Progenitor cell of endocrine pancreas (in vitro differentiated cells): ENCODE measurements around the gene SFXN3. TPM values are rescaled to one million over a fixed set of nuclear protein-coding genes. Genes with fewer than 3 reads are reported as not detected.
A peak's percentile ranks its signal among the peaks of the same experiment; 100 is the strongest.

ENCODE experiments used
- DNase-seq: peaks from one replicate; pipeline ENCODE4 v3.0.0; 2021; ENCODE audit warnings: low spot score; ENCODE audit not compliant: unreplicated experiment
- H3K27ac Mint-ChIP-seq: 2 replicates; pipeline ENCODE4 v1.8.0; 2021; ENCODE audit warnings: mild to moderate bottlenecking, moderate library complexity, mixed read lengths
- H3K27me3 Mint-ChIP-seq: 2 replicates; pipeline ENCODE4 v1.8.0; 2021; ENCODE audit warnings: mixed read lengths
- H3K36me3 Mint-ChIP-seq: 2 replicates; pipeline ENCODE4 v1.8.0; 2022; ENCODE audit warnings: mixed read lengths; ENCODE audit not compliant: insufficient read depth
- H3K4me1 Mint-ChIP-seq: 2 replicates; pipeline ENCODE4 v1.8.0; 2021; ENCODE audit warnings: low read depth, mixed read lengths
- H3K4me3 Mint-ChIP-seq: 2 replicates; pipeline ENCODE4 v1.8.0; 2021; ENCODE audit warnings: low read depth, mild to moderate bottlenecking, moderate library complexity, mixed read lengths
- H3K9me3 Mint-ChIP-seq: 2 replicates; pipeline ENCODE4 v1.8.0; 2021; ENCODE audit warnings: low read depth, mixed read lengths
- total RNA-seq: library from RNA; stranded (reverse); gene quantifications from 2 replicates; pipeline ENCODE4 v1.2.1, GENCODE V29; 2021
- TF ChIP-seq, protein P1 (sequence below): fragments of 200-600 bp; sonication (generic); IDR thresholded peaks from one replicate; pipeline ENCODE4 v1.5.0; 2021; ENCODE audit warnings: antibody characterized with exemption, mild to moderate bottlenecking; ENCODE audit not compliant: unreplicated experiment

SFXN3 gene
- total RNA-seq, 1 donor from 2014 or later, result 6.1 TPM

DNA sequence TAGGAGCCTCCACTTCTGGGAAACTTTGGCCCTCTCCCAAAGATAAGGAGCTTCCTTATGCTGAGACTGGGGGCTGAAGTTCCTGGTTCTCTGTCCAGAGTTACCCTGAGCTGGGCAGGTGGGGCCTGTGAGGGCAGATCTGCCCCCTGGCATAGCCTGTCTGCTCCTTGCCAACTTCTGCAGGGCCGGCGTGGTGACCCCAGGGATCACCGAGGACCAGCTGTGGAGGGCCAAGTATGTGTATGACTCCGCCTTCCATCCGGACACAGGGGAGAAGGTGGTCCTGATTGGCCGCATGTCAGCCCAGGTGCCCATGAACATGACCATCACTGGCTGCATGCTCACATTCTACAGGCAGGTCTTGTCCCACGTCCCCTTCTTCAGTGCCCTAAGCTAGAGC, 4.3 kb downstream of the SFXN3 start:
- no peaks in the 10 kb centered on the region for H3K9me3 Mint-ChIP-seq
- peaks cover 77% of the 10 kb centered on the region for H3K27me3 Mint-ChIP-seq
- no peaks in the 10 kb centered on the region for H3K36me3 Mint-ChIP-seq
- TF ChIP-seq, protein P1, sequence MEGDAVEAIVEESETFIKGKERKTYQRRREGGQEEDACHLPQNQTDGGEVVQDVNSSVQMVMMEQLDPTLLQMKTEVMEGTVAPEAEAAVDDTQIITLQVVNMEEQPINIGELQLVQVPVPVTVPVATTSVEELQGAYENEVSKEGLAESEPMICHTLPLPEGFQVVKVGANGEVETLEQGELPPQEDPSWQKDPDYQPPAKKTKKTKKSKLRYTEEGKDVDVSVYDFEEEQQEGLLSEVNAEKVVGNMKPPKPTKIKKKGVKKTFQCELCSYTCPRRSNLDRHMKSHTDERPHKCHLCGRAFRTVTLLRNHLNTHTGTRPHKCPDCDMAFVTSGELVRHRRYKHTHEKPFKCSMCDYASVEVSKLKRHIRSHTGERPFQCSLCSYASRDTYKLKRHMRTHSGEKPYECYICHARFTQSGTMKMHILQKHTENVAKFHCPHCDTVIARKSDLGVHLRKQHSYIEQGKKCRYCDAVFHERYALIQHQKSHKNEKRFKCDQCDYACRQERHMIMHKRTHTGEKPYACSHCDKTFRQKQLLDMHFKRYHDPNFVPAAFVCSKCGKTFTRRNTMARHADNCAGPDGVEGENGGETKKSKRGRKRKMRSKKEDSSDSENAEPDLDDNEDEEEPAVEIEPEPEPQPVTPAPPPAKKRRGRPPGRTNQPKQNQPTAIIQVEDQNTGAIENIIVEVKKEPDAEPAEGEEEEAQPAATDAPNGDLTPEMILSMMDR, result no peak
- no peak overlapping the region for H3K4me3 Mint-ChIP-seq
- no peak overlapping the region for H3K27ac Mint-ChIP-seq
- H3K4me1 Mint-ChIP-seq, result peaks cover 18% of the 10 kb centered on the region
- no peak for DNase-seq

DNA sequence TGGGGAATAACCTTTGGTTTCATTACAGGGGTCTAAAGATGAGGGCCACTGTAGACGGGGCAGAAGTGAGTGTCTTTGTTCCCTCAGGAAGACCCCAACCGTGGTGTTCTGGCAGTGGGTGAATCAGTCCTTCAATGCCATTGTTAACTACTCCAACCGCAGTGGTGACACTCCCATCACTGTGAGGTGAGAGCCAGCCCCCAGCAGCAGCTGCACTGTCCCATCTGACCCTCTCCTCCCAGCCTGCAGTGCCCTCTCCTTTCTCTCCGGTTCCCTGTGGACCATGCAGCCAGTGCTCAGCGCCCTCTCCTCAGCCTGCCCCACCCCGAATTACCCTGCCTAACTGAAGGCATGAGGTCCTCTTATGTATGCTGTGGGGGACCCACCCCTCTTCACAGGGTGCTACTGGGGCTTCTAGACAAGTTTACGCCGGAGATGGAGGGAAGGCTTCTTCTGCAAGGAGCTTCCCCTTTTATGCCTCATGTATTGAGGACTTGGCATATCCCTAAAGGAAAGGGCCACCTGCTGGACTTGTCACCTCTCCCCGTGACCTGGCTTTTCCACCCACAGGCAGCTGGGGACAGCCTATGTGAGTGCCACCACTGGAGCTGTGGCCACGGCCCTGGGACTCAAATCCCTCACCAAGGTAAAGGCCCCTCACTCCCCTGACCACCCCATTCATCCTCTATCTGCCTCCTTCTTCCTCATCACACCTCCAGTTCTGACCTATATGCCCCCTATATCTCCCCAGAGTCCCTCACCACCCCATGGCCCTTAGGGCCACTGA, 5.1 kb downstream of the SFXN3 start:
- peaks cover 79% of the 10 kb centered on the region for H3K27me3 Mint-ChIP-seq
- H3K9me3 Mint-ChIP-seq, result no peaks in the 10 kb centered on the region
- H3K27ac Mint-ChIP-seq, result no peak overlapping the region
- no peak overlapping the region for H3K4me3 Mint-ChIP-seq
- TF ChIP-seq, protein P1, result no peak
- DNase-seq, result no peak
- peaks cover 18% of the 10 kb centered on the region for H3K4me1 Mint-ChIP-seq
- no peaks in the 10 kb centered on the region for H3K36me3 Mint-ChIP-seq

DNA sequence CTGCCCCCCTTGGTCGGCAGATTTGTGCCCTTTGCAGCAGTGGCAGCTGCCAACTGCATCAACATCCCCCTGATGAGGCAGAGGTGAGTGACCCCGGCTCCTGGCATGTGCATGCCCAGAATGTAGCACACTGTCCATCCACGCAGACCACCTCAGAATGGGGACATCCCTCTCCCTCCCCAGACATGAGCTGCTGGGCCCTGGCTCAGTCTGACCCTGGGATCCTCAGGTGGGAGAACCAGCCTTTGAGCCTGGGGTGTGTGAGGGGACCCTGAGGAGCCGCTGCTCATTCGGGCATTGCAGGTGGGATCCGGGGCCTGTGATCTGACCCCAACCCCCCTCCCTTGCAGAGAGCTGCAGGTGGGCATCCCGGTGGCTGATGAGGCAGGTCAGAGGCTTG, 5.7 kb downstream of the SFXN3 start:
- TF ChIP-seq, protein P1, result no peak
- no peak overlapping the region for H3K27ac Mint-ChIP-seq
- peaks cover 13% of the 10 kb centered on the region for H3K4me1 Mint-ChIP-seq
- H3K4me3 Mint-ChIP-seq, result no peak overlapping the region
- no peak for DNase-seq
- H3K27me3 Mint-ChIP-seq, result peaks cover 75% of the 10 kb centered on the region
- no peaks in the 10 kb centered on the region for H3K9me3 Mint-ChIP-seq
- no peaks in the 10 kb centered on the region for H3K36me3 Mint-ChIP-seq

DNA sequence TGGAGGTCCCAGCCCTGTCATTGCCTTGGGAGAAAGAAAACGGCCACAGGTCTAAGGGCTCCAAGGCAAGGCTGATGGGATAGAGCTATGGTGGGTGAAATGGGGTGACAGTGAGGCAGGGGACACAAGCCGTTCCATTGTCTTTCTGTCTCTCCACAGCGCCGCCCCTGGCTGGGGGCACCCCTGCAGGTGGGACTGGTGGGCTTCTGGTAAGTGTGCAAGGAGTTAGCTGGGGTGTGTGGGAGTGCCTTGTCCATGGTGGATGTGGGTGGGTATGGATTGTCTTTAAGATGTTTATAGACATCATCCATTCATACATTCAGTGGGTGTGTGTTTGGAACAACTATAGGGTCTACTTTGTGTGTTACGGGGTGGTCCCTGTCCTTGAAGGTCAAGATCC, 7.5 kb downstream of the SFXN3 start:
- Mint-ChIP-seq H3K36me3 (no peaks in the 10 kb centered on the region), H3K27me3 (peaks cover 64% of the 10 kb centered on the region), H3K9me3 (no peaks in the 10 kb centered on the region), H3K4me1 (peaks cover 15% of the 10 kb centered on the region), H3K4me3 (no peak overlapping the region), H3K27ac (no peak overlapping the region)
- no peak for DNase-seq
- TF ChIP-seq, protein P1, result peak; percentile 18

DNA sequence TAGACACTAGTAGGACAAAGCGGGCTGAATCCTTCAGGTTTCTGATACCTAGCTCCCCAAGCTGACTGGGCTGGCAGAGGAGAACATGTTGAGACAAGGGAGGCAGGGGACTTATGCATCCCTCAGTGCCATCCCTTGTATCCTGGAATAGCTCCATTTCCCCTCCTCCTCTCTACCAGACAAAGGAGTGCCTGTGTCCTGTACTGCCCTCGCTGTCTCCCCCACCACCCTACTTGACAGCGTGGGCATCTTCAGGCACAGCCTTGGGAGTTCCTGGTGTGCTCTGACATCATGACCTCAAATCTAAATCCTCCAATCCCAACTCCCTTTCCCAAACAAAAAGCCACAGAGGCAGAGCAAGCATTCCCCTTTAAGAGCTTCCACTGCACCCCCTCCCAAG, 9.0 kb downstream of the SFXN3 start:
- Mint-ChIP-seq H3K4me1 (peaks cover 10% of the 10 kb centered on the region), H3K36me3 (no peaks in the 10 kb centered on the region), H3K27ac (no peak overlapping the region), H3K27me3 (peaks cover 52% of the 10 kb centered on the region), H3K4me3 (no peak overlapping the region), H3K9me3 (no peaks in the 10 kb centered on the region)
- TF ChIP-seq, protein P1, result no peak
- no peak for DNase-seq
